ENCODE data around the gene ZSWIM8. TPM values are rescaled to one million over a fixed set of nuclear protein-coding genes. Genes with fewer than 3 reads are reported as not detected.
"Not testable (repeated sequence)": the region's sequence is repeated elsewhere in the genome, so short reads cannot be mapped to it uniquely, and the experiment has no call there.

The ZSWIM8 gene, protein sequence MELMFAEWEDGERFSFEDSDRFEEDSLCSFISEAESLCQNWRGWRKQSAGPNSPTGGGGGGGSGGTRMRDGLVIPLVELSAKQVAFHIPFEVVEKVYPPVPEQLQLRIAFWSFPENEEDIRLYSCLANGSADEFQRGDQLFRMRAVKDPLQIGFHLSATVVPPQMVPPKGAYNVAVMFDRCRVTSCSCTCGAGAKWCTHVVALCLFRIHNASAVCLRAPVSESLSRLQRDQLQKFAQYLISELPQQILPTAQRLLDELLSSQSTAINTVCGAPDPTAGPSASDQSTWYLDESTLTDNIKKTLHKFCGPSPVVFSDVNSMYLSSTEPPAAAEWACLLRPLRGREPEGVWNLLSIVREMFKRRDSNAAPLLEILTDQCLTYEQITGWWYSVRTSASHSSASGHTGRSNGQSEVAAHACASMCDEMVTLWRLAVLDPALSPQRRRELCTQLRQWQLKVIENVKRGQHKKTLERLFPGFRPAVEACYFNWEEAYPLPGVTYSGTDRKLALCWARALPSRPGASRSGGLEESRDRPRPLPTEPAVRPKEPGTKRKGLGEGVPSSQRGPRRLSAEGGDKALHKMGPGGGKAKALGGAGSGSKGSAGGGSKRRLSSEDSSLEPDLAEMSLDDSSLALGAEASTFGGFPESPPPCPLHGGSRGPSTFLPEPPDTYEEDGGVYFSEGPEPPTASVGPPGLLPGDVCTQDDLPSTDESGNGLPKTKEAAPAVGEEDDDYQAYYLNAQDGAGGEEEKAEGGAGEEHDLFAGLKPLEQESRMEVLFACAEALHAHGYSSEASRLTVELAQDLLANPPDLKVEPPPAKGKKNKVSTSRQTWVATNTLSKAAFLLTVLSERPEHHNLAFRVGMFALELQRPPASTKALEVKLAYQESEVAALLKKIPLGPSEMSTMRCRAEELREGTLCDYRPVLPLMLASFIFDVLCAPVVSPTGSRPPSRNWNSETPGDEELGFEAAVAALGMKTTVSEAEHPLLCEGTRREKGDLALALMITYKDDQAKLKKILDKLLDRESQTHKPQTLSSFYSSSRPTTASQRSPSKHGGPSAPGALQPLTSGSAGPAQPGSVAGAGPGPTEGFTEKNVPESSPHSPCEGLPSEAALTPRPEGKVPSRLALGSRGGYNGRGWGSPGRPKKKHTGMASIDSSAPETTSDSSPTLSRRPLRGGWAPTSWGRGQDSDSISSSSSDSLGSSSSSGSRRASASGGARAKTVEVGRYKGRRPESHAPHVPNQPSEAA (N-terminal part only)
- total RNA-seq = 83.7 and 101 TPM in 2 replicates
- 98.5 and 103 TPM in 2 replicates for polyA plus RNA-seq

DNA sequence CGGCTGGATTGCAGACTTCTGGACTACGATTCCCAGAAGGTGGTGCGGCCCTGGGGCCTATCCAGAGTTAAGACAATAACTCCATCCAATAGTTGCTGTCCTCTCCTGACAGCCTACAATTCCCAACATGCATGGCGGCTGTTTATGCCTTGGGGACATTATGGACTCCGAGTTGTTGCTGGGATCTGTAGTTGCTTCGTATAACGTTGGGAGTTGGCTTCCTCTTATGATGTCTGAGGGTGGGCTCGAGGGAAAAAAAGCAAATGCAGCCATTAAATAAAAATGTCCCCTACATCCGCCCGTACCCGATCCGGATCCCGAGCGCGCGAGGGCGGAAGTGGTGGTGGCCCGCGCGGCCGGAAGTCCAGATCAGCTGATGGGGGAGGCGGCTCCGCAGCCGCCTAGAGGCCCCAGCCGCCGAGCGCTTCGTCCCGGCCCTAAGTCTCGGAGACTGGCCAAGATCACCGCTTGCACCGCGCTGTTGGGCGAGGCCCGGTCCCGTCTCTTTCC is at the start of gene ZSWIM8:
ZSWIM8 (plus strand) TSS at position 396 of the 510 bp plus-strand sequence. CDS start 273 bp downstream, outside the sequence.
- Histone ChIP-seq H3K79me2 (peaks cover 74% of the 10 kb centered on the region), H3K4me2 (peak within 1 kb of the TSS; percentile 90), H3K36me3 (replicated peaks; ENCODE audit: insufficient read depth, low read depth) (no peaks in the 10 kb centered on the region), H3K4me3 (peak within 1 kb of the TSS; percentile 6), H3K9me2 (replicated peaks; ENCODE audit: insufficient read depth) (no peaks in the 10 kb centered on the region), H3K4me1 (ENCODE audit: insufficient read depth) (peaks cover 25% of the 10 kb centered on the region), H3K27me3 (no peaks in the 10 kb centered on the region), H3K27ac (peak within 1 kb of the TSS; percentile 81), H3K9me3 (ENCODE audit: low read depth) (no peaks in the 10 kb centered on the region), H4K20me1 (ENCODE audit: insufficient read depth, poor library complexity, severe bottlenecking) (peaks cover 35% of the 10 kb centered on the region), H2AFZ (peak within 1 kb of the TSS; percentile 30)
- under 1% methylated on average over 35 of the region's 36 CpGs for WGBS (ENCODE audit: low lambda C conversion rate, missing lambda C conversion rate)
- peak; percentile 94 for DNase-seq (ENCODE audit: low spot score)
- no peak for TF ChIP-seq EZH2phosphoT487 (IDR thresholded peaks at IDR 0.05; ENCODE audit: low read depth, severe bottlenecking, unreplicated experiment)
- TF ChIP-seq EZH2 (IDR thresholded peaks at IDR 0.05; ENCODE audit: borderline replicate concordance) = no peak
- TF ChIP-seq, protein P1, sequence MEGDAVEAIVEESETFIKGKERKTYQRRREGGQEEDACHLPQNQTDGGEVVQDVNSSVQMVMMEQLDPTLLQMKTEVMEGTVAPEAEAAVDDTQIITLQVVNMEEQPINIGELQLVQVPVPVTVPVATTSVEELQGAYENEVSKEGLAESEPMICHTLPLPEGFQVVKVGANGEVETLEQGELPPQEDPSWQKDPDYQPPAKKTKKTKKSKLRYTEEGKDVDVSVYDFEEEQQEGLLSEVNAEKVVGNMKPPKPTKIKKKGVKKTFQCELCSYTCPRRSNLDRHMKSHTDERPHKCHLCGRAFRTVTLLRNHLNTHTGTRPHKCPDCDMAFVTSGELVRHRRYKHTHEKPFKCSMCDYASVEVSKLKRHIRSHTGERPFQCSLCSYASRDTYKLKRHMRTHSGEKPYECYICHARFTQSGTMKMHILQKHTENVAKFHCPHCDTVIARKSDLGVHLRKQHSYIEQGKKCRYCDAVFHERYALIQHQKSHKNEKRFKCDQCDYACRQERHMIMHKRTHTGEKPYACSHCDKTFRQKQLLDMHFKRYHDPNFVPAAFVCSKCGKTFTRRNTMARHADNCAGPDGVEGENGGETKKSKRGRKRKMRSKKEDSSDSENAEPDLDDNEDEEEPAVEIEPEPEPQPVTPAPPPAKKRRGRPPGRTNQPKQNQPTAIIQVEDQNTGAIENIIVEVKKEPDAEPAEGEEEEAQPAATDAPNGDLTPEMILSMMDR (IDR thresholded peaks at IDR 0.05; ENCODE audit: poor library complexity) = no peak

DNA sequence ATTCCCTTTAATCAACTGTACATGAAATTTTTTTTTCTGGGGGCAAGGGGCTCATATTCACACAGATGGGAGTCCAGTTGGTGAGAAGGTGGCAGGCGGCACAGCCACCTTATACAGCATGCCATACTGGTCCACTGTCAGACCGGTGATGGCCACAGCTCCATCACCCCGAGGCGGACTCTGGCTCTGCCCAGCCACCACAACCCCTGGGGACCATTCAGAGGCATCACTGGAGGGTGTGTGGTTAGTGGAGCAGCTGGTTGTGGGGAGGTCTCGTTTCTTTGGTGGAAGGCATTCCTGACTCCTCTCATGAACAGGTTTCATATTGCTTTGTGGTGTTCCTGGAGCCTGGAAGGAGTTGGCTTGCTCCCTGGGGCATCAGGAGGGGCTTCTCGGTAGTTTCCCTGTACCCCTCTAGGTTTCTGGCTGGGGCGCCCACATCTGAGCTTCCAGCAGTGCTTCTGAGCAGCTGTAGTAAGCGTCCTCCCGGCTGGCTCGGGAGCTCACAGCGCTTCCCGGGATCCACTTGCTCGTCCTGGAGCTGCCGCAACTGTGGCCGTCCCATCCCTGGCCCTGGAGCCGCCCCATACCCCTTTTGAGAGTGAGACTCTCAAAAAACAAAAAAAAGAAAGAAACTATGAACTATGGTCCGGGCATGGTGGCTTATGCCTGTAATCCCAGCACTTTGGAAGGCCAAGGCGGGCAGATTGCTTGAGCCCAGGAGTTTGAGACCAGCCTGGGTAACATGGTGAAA is 44.7 kb upstream of the ZSWIM8 start:
- Histone ChIP-seq H3K4me1 (ENCODE audit: insufficient read depth) (peaks cover 13% of the 10 kb centered on the region), H3K79me2 (peaks cover 40% of the 10 kb centered on the region)
- H3K27me3 ChIP-seq; H2AFZ ChIP-seq; DNase-seq (ENCODE audit: low spot score); H3K27ac ChIP-seq; H3K36me3 ChIP-seq (replicated peaks; ENCODE audit: insufficient read depth, low read depth); H3K9me2 ChIP-seq (replicated peaks; ENCODE audit: insufficient read depth); H3K9me3 ChIP-seq (ENCODE audit: low read depth); H3K4me2 ChIP-seq; H4K20me1 ChIP-seq (ENCODE audit: insufficient read depth, poor library complexity, severe bottlenecking); H3K4me3 ChIP-seq: not testable (repeated sequence)
- WGBS (ENCODE audit: low lambda C conversion rate, missing lambda C conversion rate) = 97% methylated on average over 18 of the region's 18 CpGs

DNA sequence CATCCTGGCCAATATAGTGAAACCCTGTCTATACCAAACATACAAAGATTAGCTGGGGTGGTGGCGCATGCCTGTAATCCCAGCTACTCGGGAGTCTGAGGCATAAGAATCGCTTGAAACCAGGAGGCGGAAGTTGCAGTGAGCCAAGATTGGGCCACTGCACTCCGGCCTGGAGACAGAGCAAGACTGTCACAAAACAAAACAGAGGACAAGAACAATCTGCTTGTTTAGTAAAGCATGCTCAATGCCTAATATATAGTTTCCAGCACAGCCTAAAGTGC is 43.0 kb upstream of the ZSWIM8 start:
- Histone ChIP-seq H2AFZ (no peak overlapping the region), H3K36me3 (replicated peaks; ENCODE audit: insufficient read depth, low read depth) (no peaks in the 10 kb centered on the region), H3K79me2 (peaks cover 57% of the 10 kb centered on the region), H3K9me3 (ENCODE audit: low read depth) (no peaks in the 10 kb centered on the region), H3K4me2 (peak overlapping the region; percentile 79), H3K27ac (peak overlapping the region; percentile 97), H3K9me2 (replicated peaks; ENCODE audit: insufficient read depth) (no peaks in the 10 kb centered on the region), H3K4me1 (ENCODE audit: insufficient read depth) (peaks cover 19% of the 10 kb centered on the region), H3K27me3 (no peaks in the 10 kb centered on the region), H3K4me3 (no peak overlapping the region), H4K20me1 (ENCODE audit: insufficient read depth, poor library complexity, severe bottlenecking) (no peaks in the 10 kb centered on the region)
- TF ChIP-seq EZH2 (IDR thresholded peaks at IDR 0.05; ENCODE audit: borderline replicate concordance) (no peak), EZH2phosphoT487 (IDR thresholded peaks at IDR 0.05; ENCODE audit: low read depth, severe bottlenecking, unreplicated experiment) (no peak)
- TF ChIP-seq, protein P1 (IDR thresholded peaks at IDR 0.05; ENCODE audit: poor library complexity) = no peak
- 99% methylated on average over 5 of the region's 5 CpGs for WGBS (ENCODE audit: low lambda C conversion rate, missing lambda C conversion rate)
- DNase-seq (ENCODE audit: low spot score) = no peak

All from hepatocyte (in vitro differentiated cells).